ENCODE measurements around the gene CCDC40. TPM values are rescaled to one million over a fixed set of nuclear protein-coding genes. Genes with fewer than 3 reads are reported as not detected.
A peak's percentile ranks its signal among the peaks of the same experiment; 100 is the strongest.

Gene CCDC40
- total RNA-seq, 2 donors from 2014 or later, result 0.53 to 1.3 TPM

DNA sequence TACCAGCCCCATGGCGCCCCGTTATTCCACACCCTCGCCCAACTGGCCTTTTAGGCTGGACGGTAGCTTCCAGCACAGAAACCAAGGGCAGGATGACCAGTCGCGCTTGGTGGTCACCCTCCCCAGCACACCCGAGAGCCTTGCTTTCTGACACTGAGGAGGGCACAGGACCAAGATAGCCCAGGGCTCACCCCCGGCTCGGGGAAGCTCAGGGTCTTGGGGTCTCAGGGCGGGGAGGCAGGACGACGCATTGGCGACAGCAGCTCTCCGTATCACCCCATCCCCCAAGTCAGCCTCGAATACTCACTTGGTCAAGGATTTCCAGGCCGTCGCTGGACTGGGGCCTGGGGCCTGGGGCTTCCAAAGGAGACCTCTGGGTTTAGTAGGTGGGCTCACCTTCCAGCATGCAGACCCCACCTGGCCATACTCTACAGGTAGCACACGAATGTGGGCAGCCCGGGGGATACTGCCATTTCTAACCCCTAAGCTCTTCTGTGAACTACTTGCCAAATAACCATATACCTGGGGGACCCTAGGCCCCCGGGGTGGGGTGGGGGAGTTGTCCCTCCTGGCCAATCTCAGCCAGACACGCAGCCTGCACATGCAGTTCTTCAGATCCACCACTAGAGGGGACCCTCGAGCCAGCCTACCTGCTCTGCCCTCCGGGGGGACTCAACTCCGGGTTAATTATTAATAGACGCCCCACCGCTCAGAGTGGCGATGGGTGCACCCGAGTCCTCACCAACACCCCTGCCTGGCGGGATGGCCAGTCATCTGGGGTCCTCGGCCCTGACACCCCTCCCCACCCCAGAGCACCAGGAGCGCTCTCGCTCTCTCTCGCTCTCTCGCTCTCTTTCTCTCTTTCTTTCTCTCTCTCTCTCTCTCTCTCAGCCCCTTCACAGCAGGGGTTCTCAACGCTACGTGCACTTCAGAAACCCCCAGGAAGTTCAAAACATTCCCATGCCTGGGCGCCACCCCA lies 30.8 kb upstream of the CCDC40 start:
- no peaks in the 10 kb centered on the region for H3K36me3 Mint-ChIP-seq (ENCODE audit: insufficient read depth in 2 of 2)
- no peak overlapping the region for H3K27ac Mint-ChIP-seq
- H3K27me3 Mint-ChIP-seq (ENCODE audit: low read depth), result no peaks in the 10 kb centered on the region
- ATAC-seq (replicated peaks in 1 of 2) (peak; percentile 65 to 71), DNase-seq (peak; percentile 58 to 73)
- H3K4me1 Mint-ChIP-seq (ENCODE audit: low read depth), result peaks cover 17% of the 10 kb centered on the region
- no peaks in the 10 kb centered on the region for H3K9me3 Mint-ChIP-seq
- H3K4me3 Mint-ChIP-seq, result peak overlapping the region; percentile 62 to 64

DNA sequence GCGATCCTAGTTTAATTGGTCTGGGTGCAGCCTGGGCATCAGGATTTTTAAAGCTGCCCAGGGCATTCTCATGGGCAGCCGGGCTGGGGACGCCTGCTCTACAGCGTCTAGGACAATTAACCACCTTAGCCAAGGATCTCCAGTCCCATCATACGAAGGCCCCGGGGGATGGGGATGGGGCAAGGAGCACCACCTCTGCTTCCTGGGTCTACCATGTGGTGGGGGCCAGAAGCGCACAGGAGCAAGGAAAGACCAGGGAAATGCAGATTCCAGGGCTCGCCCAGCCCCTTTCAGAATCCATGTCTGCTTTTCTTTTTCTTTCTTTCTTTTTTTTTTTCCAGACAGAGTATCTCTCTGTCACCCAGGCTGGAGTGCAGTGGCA lies 30.1 kb upstream of the CCDC40 start:
- Mint-ChIP-seq H3K4me3 (peak overlapping the region; percentile 62 to 64), H3K36me3 (ENCODE audit: insufficient read depth in 2 of 2) (no peaks in the 10 kb centered on the region), H3K27me3 (ENCODE audit: low read depth) (no peaks in the 10 kb centered on the region), H3K9me3 (no peaks in the 10 kb centered on the region), H3K27ac (no peak overlapping the region), H3K4me1 (ENCODE audit: low read depth) (peaks cover 17% of the 10 kb centered on the region)
- DNase-seq (no peak), ATAC-seq (replicated peaks in 1 of 2) (no peak)

DNA sequence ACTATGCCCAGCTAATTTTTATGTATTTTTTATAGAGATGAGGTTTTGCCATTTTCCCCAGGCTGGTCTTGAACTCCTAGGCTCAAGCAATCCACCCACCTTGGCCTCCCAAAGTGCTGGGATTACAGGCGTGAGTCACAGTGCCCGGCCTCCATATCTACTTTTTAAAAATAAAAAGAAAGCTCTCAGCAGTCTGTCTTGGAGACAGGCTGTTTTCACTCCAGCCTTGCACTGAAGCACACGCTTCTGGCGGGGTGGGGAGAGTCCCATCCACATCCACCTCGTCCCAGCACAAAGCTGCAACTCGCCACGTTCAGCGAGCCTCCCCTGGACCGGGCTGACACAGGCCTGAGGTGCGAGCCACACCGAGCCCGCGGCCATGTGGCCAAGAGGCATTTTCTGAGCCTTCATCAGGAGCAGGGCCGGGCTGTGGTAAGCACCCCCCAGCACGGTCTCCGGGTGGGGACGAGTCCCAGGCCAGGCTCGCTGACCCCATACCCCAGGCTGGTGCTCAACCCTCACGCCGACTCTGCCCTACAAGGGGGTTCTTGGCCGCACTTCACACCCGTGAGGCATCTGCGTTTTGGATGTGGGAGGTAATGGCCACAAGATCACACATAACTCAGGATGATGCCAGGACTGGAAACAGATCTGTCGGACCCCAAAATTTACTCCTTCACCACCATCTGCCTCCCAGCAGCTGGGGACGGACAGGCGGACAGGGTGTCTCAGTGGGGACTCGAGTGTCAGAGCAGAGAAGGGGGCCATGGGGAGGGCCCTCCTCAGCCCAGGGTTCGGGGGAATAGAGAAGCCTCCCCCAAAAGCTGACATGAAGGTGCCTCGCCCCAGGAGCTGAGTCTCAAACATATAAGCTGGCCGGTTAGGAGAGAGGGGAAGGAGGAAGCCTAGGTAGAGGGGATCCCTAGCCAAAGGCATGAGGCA lies 29.4 kb upstream of the CCDC40 start:
- H3K4me1 Mint-ChIP-seq (ENCODE audit: low read depth), result peaks cover 17% of the 10 kb centered on the region
- no peak for DNase-seq
- H3K9me3 Mint-ChIP-seq, result no peaks in the 10 kb centered on the region
- H3K27ac Mint-ChIP-seq, result no peak overlapping the region
- H3K27me3 Mint-ChIP-seq (ENCODE audit: low read depth), result no peaks in the 10 kb centered on the region
- no peak overlapping the region for H3K4me3 Mint-ChIP-seq
- no peaks in the 10 kb centered on the region for H3K36me3 Mint-ChIP-seq (ENCODE audit: insufficient read depth in 2 of 2)
- no peak for ATAC-seq (replicated peaks in 1 of 2)

DNA sequence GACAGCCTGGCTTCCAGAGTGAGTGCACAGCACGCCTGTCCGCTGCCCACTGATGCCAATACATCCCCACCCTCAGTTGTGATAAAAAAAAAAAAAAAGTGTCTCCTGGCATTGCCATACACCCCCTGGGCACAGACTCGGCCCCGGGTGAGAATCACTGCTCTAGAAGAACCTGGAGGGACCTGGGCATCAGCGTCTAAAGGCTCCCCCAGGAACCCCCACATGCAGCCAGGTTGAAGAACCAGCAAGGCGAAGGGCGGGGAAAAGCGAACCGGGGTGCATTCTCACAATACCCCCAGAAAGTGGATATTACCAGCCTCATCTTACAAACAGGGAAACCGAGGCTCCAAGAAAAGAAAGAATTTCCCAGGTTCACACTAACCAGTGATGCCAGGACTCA lies 28.5 kb upstream of the CCDC40 start:
- no peak for ATAC-seq (replicated peaks in 1 of 2)
- H3K4me3 Mint-ChIP-seq, result no peak overlapping the region
- no peaks in the 10 kb centered on the region for H3K27me3 Mint-ChIP-seq (ENCODE audit: low read depth)
- no peaks in the 10 kb centered on the region for H3K36me3 Mint-ChIP-seq (ENCODE audit: insufficient read depth in 2 of 2)
- no peaks in the 10 kb centered on the region for H3K9me3 Mint-ChIP-seq
- no peak for DNase-seq
- no peak overlapping the region for H3K27ac Mint-ChIP-seq
- peaks cover 17% of the 10 kb centered on the region for H3K4me1 Mint-ChIP-seq (ENCODE audit: low read depth)

DNA sequence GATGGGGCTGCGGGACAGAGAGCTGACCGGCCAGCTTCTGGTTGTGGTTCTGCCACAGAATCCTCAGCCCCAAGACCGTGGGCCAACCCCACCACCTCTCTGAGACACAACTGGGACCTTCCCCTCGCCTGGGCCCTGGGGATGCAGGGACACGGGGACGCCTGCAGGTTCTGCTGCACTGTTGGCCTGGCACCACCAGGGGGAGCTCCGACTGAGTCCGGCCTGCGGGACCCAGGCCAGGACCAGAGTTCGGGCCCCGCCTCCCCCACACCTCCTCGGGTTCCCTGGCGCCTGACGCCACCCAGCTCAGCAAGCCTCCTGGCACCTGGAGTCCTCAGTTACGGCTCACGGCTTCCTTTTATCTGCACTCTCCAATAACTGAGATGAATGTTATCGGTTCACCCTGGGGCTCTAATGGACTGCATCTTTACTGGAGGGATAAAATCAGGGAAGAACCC lies 28.0 kb upstream of the CCDC40 start:
- no peaks in the 10 kb centered on the region for H3K9me3 Mint-ChIP-seq
- peak; percentile 87 for DNase-seq
- H3K36me3 Mint-ChIP-seq (ENCODE audit: insufficient read depth in 2 of 2), result no peaks in the 10 kb centered on the region
- H3K4me1 Mint-ChIP-seq (ENCODE audit: low read depth), result peaks cover 17% of the 10 kb centered on the region
- no peak overlapping the region for H3K4me3 Mint-ChIP-seq
- no peak overlapping the region for H3K27ac Mint-ChIP-seq
- ATAC-seq (replicated peaks in 1 of 2), result peak; percentile 84 to 88
- H3K27me3 Mint-ChIP-seq (ENCODE audit: low read depth), result no peaks in the 10 kb centered on the region

DNA sequence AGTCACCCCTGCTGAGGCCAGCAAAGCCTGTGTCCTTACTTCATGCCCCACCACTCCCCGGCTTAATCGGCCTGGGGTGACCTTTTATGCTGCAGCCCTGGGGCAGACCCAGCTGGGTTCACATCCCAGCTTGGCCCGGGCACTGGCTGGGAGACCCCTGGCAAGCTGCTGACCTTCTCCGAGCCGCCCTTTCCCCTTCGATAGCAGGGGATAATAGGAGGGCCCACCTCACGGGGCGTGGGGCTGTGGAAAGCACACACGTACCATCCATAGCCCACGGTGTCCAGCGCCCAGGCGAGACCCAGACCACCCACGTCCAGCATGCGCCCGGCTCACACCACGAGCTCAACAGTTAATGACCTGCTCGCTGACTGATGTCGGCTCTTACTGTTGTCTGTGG lies 27.6 kb upstream of the CCDC40 start:
- Mint-ChIP-seq H3K27ac (no peak overlapping the region), H3K36me3 (ENCODE audit: insufficient read depth in 2 of 2) (no peaks in the 10 kb centered on the region), H3K4me3 (no peak overlapping the region), H3K4me1 (ENCODE audit: low read depth) (peaks cover 17% of the 10 kb centered on the region), H3K27me3 (ENCODE audit: low read depth) (no peaks in the 10 kb centered on the region), H3K9me3 (no peaks in the 10 kb centered on the region)
- ATAC-seq (replicated peaks in 1 of 2) (no peak), DNase-seq (no peak)

DNA sequence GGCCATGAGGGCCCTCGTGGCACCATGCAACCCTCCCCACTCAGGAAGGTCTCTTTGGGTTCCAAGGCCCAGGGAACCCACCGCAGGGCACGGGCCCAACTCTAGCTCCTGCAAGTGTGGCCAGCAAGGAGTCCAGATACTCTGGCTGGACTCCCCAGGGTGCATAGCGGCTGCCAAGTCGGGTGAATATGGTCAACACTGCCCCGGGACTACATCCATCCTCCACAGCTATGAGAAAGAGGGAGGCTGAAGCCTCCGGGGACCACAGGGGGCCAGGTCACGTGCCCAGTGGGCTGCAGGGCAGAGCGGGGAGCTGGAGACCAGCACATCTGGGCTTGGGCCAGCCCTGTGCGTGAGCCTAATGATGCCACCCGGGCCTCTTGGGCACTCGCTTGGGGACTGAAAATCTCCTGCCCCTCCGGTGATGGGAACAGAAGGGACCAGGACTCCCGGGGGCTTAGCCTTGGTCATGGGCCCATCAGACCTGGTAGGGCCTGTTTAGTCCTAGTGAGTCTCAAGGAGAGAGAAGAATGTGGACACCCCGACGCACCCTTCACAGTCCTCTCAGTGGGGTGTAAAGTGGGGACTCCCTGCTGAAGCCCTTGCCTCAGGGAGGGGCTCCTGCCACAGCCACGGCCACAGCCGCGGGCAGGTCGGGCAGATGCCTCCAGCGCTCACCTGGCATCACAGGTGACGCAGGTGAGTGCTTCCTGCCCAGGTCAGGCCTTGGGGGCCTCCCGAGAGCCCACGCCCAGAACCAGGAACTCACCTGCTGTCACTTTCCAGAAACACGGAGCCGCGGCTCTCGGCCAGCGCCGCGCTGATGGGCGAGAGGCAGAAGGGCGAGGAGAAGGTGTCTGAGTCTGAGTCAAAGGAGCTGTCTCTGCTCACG lies 26.8 kb upstream of the CCDC40 start:
- Mint-ChIP-seq H3K4me3 (no peak overlapping the region), H3K36me3 (ENCODE audit: insufficient read depth in 2 of 2) (no peaks in the 10 kb centered on the region), H3K27me3 (ENCODE audit: low read depth) (no peaks in the 10 kb centered on the region), H3K4me1 (ENCODE audit: low read depth) (peaks cover 17% of the 10 kb centered on the region), H3K9me3 (peaks cover 0 to 1% of the 10 kb centered on the region in 2 donors), H3K27ac (no peak overlapping the region)
- ATAC-seq (replicated peaks in 1 of 2), result no peak
- no peak for DNase-seq

DNA sequence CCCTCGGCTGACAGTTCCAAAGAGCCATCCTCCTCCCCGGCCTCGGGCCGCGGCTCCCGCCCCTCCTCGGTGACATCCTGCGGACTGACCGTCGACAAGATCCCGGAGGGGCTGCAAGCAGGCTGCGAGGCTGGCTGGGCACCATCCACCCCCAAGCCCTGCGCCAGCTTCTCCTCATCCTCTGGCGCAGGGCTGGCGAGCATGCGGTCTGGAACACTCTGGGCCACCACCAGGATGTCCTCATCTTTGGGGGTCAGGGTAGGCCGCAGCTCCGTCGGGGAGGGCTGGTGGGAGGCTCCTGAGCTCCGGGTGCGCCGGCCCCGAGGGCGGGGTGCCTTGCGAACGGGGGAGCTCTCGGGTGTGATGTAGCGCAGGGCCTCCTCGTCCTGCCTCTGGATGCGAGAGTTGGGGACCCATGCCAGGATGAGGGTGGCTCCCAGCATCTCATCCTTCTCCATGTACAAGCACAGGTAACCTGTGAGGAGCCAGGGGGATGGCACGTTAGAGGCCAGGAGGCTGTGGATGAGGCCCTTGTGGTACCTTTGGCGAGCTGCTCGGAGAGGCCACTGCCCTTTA lies 26.1 kb upstream of the CCDC40 start:
- peaks cover 0 to 1% of the 10 kb centered on the region in 2 donors for H3K9me3 Mint-ChIP-seq
- no peak for DNase-seq
- no peaks in the 10 kb centered on the region for H3K36me3 Mint-ChIP-seq (ENCODE audit: insufficient read depth in 2 of 2)
- H3K4me3 Mint-ChIP-seq, result no peak overlapping the region
- H3K27me3 Mint-ChIP-seq (ENCODE audit: low read depth), result no peaks in the 10 kb centered on the region
- peaks cover 17% of the 10 kb centered on the region for H3K4me1 Mint-ChIP-seq (ENCODE audit: low read depth)
- ATAC-seq (replicated peaks in 1 of 2), result no peak
- H3K27ac Mint-ChIP-seq, result no peak overlapping the region

DNA sequence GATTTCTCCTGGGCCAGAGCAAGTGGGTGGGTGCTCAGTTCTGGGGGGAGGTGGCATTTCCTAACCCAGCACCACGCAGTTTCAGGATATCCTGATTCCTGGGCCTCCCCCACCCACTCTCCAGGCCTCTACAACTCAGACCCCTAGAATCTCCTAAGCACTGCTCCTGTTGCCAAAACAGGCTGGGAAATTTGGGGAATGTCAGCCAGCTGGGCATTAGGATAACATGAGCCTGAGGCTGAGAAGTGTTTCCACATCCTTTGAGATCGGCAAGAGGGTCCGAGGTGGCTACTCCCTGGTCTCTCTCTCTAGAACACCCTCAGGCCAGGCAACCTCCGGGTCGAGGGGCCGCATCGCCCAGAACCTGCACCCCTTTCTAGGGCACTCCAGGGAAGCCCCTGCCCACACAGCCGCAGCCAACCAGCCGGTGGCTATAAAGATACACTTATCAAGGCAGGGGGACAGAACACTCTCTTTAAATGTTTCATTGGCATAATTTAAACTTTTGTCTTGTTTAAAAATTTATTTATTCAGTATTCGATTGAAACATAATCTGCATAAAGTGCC lies 24.4 kb upstream of the CCDC40 start:
- no peaks in the 10 kb centered on the region for H3K27me3 Mint-ChIP-seq (ENCODE audit: low read depth)
- H3K4me1 Mint-ChIP-seq (ENCODE audit: low read depth), result peaks cover 8% of the 10 kb centered on the region
- ATAC-seq (replicated peaks in 1 of 2) (no peak), DNase-seq (no peak)
- peaks cover 0 to 1% of the 10 kb centered on the region in 2 donors for H3K9me3 Mint-ChIP-seq
- H3K4me3 Mint-ChIP-seq, result no peak overlapping the region
- no peaks in the 10 kb centered on the region for H3K36me3 Mint-ChIP-seq (ENCODE audit: insufficient read depth in 2 of 2)
- no peak overlapping the region for H3K27ac Mint-ChIP-seq

DNA sequence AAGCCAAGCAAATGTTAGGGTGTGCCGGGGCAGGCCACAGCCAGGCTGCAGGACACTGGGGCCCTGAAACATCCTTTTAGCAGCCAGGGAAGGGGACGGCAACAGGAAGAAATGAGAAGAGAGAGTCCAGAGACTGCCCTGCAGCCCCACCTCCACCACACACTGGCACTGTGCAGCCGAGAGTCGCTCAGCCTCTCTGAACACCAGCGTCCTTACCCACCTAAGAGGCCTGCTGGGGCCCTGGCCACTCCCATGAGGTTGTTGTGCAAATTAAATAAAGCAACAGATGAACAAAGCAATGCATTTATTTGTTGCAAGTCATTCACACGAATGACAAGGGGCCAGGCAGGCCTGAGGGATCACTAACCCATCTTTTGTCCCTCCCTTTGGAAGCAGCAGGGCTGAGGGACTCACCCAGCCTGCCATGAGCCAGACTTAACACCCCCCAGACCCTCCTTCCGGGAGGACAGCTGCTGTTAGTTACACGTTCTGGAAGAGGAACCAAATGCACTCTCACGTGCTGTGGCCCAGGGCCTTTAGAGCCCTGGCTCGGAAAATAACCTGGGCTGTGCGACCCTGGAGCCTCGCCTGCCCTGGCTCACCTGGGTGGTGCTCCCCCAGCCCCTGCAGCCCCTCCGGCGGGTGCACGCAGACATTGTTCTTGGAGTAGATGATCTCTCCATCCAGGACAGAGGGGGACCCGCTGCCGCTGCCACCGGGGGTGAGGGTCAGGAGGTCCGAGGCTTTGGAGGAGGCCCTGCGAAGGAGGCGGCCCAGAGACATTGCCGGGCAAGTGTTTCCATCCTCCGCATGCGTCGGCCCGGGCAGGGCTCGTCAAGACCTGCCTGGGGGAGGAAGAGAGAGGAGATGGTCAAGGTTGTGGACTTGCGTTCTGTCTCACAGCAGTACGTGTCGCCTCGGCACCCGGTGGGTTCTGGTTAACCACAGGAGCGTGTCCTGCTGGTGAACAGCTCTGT lies 23.4 kb upstream of the CCDC40 start:
- Mint-ChIP-seq H3K27me3 (ENCODE audit: low read depth) (no peaks in the 10 kb centered on the region), H3K36me3 (ENCODE audit: insufficient read depth in 2 of 2) (no peaks in the 10 kb centered on the region), H3K4me3 (no peak overlapping the region), H3K4me1 (ENCODE audit: low read depth) (peaks cover 8% of the 10 kb centered on the region), H3K9me3 (peaks cover 0 to 1% of the 10 kb centered on the region in 2 donors), H3K27ac (no peak overlapping the region)
- ATAC-seq (replicated peaks in 1 of 2), result no peak
- DNase-seq, result no peak

Measured in activated T-cell treated with anti-CD3 and anti-CD28 coated beads, Interleukin-2, amount 50 U/mL, for 72 hours (primary cell).